ENCODE data around the gene AFG3L2.

GRCh38 chr18:12423393-12423792 lies 46.4 kb upstream of the AFG3L2 start:
- TF ChIP-seq CTCF (IDR thresholded peaks at IDR 0.05; ENCODE audit: low read depth, low read length), result no peak
- TF ChIP-seq POLR2A (IDR thresholded peaks at IDR 0.05; ENCODE audit: extremely low read depth, insufficient read length), result no peak

Data from NB4 (cell line).